ENCODE results near the gene TMEM40. TPM values are rescaled to one million over a fixed set of nuclear protein-coding genes. Genes with fewer than 3 reads are reported as not detected.

The TMEM40 gene
- total RNA-seq, 5 donors from 2014 or later (not counting 1 experiment from before 2014, with no cell fraction given), result not detected

- peaks cover 0 to 5% of the 10 kb centered on the region in 2 experiments for H3K27me3 ChIP-seq (replicated peaks in 1 of 2; ENCODE audit: control insufficient read depth in 2 of 2, extremely low read depth in 1 of 2, insufficient read depth in 2 of 2, low read length in 1 of 2)
- no peak for ATAC-seq (replicated peaks in 1 of 4)
- POLR2A ChIA-PET, result interaction anchor here in 1 of 2 donors (0.6 kb wide), 1 partner anchor 22 kb away, joined by 3 read pairs; no protein-coding TSS in a partner anchor
- 88% methylated on average over 7 of the region's 11 CpGs for WGBS (ENCODE audit: insufficient coverage)
- no peak for DNase-seq
- no peaks in the 10 kb centered on the region for H3K9me3 Mint-ChIP-seq
- no peaks in the 10 kb centered on the region for H3K36me3 Mint-ChIP-seq
- CTCF ChIA-PET, result no interaction called here
- no peaks in the 10 kb centered on the region for H3K36me3 ChIP-seq (ENCODE audit: control insufficient read depth in 2 of 2, extremely low read depth in 1 of 2, insufficient read depth in 1 of 2, low read length in 1 of 2)
- no peak overlapping the region for H3K4me3 ChIP-seq (ENCODE audit: control insufficient read depth in 1 of 2, extremely low read depth in 1 of 2, low read length in 1 of 2)
- peaks cover 7% of the 10 kb centered on the region in 2 donors for H3K27me3 Mint-ChIP-seq
- no peaks in the 10 kb centered on the region for H3K4me1 ChIP-seq (ENCODE audit: control insufficient read depth in 1 of 2, extremely low read depth in 1 of 2, insufficient read depth in 2 of 2, low read length in 2 of 2)
- H3K4me1 Mint-ChIP-seq, result no peaks in the 10 kb centered on the region
- no peaks in the 10 kb centered on the region for H3K9me3 ChIP-seq
- H3K27ac ChIP-seq (ENCODE audit: low read length), result no peak overlapping the region
- no peak overlapping the region for H3K4me3 Mint-ChIP-seq
- no peak overlapping the region for H3K27ac Mint-ChIP-seq
These were observed 68.9 kb downstream of the TMEM40 start for GRCh38 chr3:12689997-12690711.

GRCh38 chr3:12687948-12688347, 71.1 kb downstream of the TMEM40 start:
- Histone ChIP-seq H3K4me3 (ENCODE audit: control insufficient read depth in 1 of 2, extremely low read depth in 1 of 2, low read length in 1 of 2) (no peak overlapping the region), H3K27ac (ENCODE audit: low read length) (no peak overlapping the region), H3K36me3 (ENCODE audit: control insufficient read depth in 2 of 2, extremely low read depth in 1 of 2, insufficient read depth in 1 of 2, low read length in 1 of 2) (no peaks in the 10 kb centered on the region), H3K9me3 (no peaks in the 10 kb centered on the region), H3K4me1 (ENCODE audit: control insufficient read depth in 1 of 2, extremely low read depth in 1 of 2, insufficient read depth in 2 of 2, low read length in 2 of 2) (no peaks in the 10 kb centered on the region), H3K27me3 (replicated peaks in 1 of 2; ENCODE audit: control insufficient read depth in 2 of 2, extremely low read depth in 1 of 2, insufficient read depth in 2 of 2, low read length in 1 of 2) (peaks cover 0 to 5% of the 10 kb centered on the region in 2 experiments)
- POLR2A ChIA-PET, result no interaction called here
- Mint-ChIP-seq H3K36me3 (no peaks in the 10 kb centered on the region), H3K4me1 (no peaks in the 10 kb centered on the region), H3K27ac (no peak overlapping the region), H3K9me3 (no peaks in the 10 kb centered on the region), H3K27me3 (peaks cover 7% of the 10 kb centered on the region in 2 donors), H3K4me3 (no peak overlapping the region)
- ATAC-seq (replicated peaks in 1 of 4), result no peak
- no peak for DNase-seq
- CTCF ChIA-PET, result no interaction called here
- WGBS (ENCODE audit: insufficient coverage), result 93% methylated on average over 2 of the region's 4 CpGs

DNA sequence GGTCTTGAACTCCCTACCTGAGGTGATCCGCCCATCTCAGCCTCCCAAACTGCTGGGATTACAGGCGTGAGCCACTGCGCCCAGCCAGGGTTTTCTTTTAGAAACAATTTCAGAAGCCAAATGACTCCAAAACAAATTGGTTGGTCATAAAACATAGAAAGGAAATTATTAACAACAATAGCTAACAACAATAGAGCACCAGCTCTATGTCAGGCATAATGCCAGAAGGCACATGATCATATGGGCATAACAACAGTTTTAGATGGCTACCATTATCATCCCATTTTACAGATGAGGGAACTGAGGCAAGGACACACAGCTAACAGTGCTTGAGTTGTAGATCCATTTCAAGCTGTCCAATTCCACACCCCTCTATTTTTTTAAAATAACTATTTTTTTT, 73.0 kb downstream of the TMEM40 start:
- no peaks in the 10 kb centered on the region for H3K36me3 ChIP-seq (ENCODE audit: control insufficient read depth in 2 of 2, extremely low read depth in 1 of 2, insufficient read depth in 1 of 2, low read length in 1 of 2)
- H3K4me1 ChIP-seq (ENCODE audit: control insufficient read depth in 1 of 2, extremely low read depth in 1 of 2, insufficient read depth in 2 of 2, low read length in 2 of 2), result no peaks in the 10 kb centered on the region
- peaks cover 0 to 5% of the 10 kb centered on the region in 2 experiments for H3K27me3 ChIP-seq (replicated peaks in 1 of 2; ENCODE audit: control insufficient read depth in 2 of 2, extremely low read depth in 1 of 2, insufficient read depth in 2 of 2, low read length in 1 of 2)
- Mint-ChIP-seq H3K4me3 (no peak overlapping the region), H3K9me3 (no peaks in the 10 kb centered on the region), H3K27ac (no peak overlapping the region), H3K27me3 (peaks cover 7% of the 10 kb centered on the region in 2 donors), H3K4me1 (peaks cover 0 to 5% (median 0%) of the 10 kb centered on the region in 3 donors), H3K36me3 (no peaks in the 10 kb centered on the region)
- DNase-seq, result no peak
- WGBS (ENCODE audit: insufficient coverage), result no CpG with 5 or more reads among the region's 3 CpGs
- no peaks in the 10 kb centered on the region for H3K9me3 ChIP-seq
- H3K27ac ChIP-seq (ENCODE audit: low read length), result no peak overlapping the region
- POLR2A ChIA-PET, result interaction anchor here in 1 of 2 donors (0.6 kb wide), 1 partner anchor 1946 kb away, joined by 3 read pairs; no protein-coding TSS in a partner anchor
- CTCF ChIA-PET, result no interaction called here
- no peak for ATAC-seq (replicated peaks in 1 of 4)
- no peak overlapping the region for H3K4me3 ChIP-seq (ENCODE audit: control insufficient read depth in 1 of 2, extremely low read depth in 1 of 2, low read length in 1 of 2)

Other genes starting within 250 kb of the TMEM40 start
- gene MKRN2OS, start 213.8 kb downstream of the TMEM40 start, total RNA-seq, result not detected
- 10 to 100 TPM; 22.2 to 31.7 (median 27.5) TPM for gene MKRN2, start 202.2 kb downstream of the TMEM40 start, total RNA-seq
- gene RAF1, start 95.1 kb downstream of the TMEM40 start, total RNA-seq, result 100 to 1,000 TPM in 4 of 5 donors, 10 to 100 TPM in 1; 95.3 to 112 (median 105) TPM
- gene CAND2, start 37.4 kb upstream of the TMEM40 start, total RNA-seq, result 1 to 10 TPM; 2.1 to 5.9 (median 3.2) TPM
- gene RPL32, start 82.3 kb upstream of the TMEM40 start, total RNA-seq, result 1,000 to 10,000 TPM; 3,117 to 3,787 (median 3,363) TPM

All from T-cell (primary cell).